Nephron progenitor cell (in vitro differentiated cells): Measurements from ENCODE around the gene FNBP1.
A peak's percentile ranks its signal among the peaks of the same experiment; 100 is the strongest.

Experiments used
- DNase-seq: peaks from one replicate; pipeline ENCODE4 v3.0.0; 2021
- H3K27ac Mint-ChIP-seq: 2 replicates; pipeline ENCODE4 v1.8.0; 2021; ENCODE audit warnings: mild to moderate bottlenecking, moderate library complexity, mixed read lengths
- H3K27me3 Mint-ChIP-seq: 2 replicates; pipeline ENCODE4 v1.8.0; 2021; ENCODE audit warnings: mild to moderate bottlenecking, low read depth, mixed read lengths; ENCODE audit not compliant: poor library complexity
- H3K36me3 Mint-ChIP-seq: 2 replicates; pipeline ENCODE4 v1.8.0; 2021; ENCODE audit warnings: low read depth, mixed read lengths
- H3K4me1 Mint-ChIP-seq: 2 replicates; pipeline ENCODE4 v1.8.0; 2021; ENCODE audit warnings: mixed read lengths
- H3K4me3 Mint-ChIP-seq: 2 replicates; pipeline ENCODE4 v1.8.0; 2021; ENCODE audit warnings: mild to moderate bottlenecking, moderate library complexity, mixed read lengths
- H3K9me3 Mint-ChIP-seq: 2 replicates; pipeline ENCODE4 v1.8.0; 2021; ENCODE audit warnings: mild to moderate bottlenecking, moderate library complexity, mixed read lengths
- CTCF ChIP-seq: fragments of 200-600 bp; sonication (generic); IDR thresholded peaks from 2 replicates; pipeline ENCODE4 v1.5.0; 2021; ENCODE audit warnings: antibody characterized with exemption

FNBP1 gene

GRCh38 chr9:129858167-129858962 lies 184.6 kb downstream of the FNBP1 start:
- H3K9me3 Mint-ChIP-seq, result no peaks in the 10 kb centered on the region
- DNase-seq, result no peak
- peaks cover 54% of the 10 kb centered on the region for H3K36me3 Mint-ChIP-seq
- H3K4me3 Mint-ChIP-seq, result no peak overlapping the region
- H3K4me1 Mint-ChIP-seq, result peaks cover 13% of the 10 kb centered on the region
- H3K27ac Mint-ChIP-seq, result peak overlapping the region; percentile 15
- H3K27me3 Mint-ChIP-seq, result peaks cover under 1% of the 10 kb centered on the region
- TF ChIP-seq CTCF, result no peak

GRCh38 chr9:129857207-129857606 lies 185.8 kb downstream of the FNBP1 start:
- DNase-seq, result no peak
- no peaks in the 10 kb centered on the region for H3K27me3 Mint-ChIP-seq
- H3K4me3 Mint-ChIP-seq, result no peak overlapping the region
- peaks cover 55% of the 10 kb centered on the region for H3K36me3 Mint-ChIP-seq
- TF ChIP-seq CTCF, result no peak
- peaks cover 9% of the 10 kb centered on the region for H3K4me1 Mint-ChIP-seq
- no peaks in the 10 kb centered on the region for H3K9me3 Mint-ChIP-seq
- no peak overlapping the region for H3K27ac Mint-ChIP-seq

GRCh38 chr9:129854588-129855110 lies 188.3 kb downstream of the FNBP1 start:
- no peak for DNase-seq
- Mint-ChIP-seq H3K9me3 (no peaks in the 10 kb centered on the region), H3K4me3 (no peak overlapping the region), H3K4me1 (peaks cover 20% of the 10 kb centered on the region), H3K27me3 (no peaks in the 10 kb centered on the region), H3K36me3 (peaks cover 64% of the 10 kb centered on the region), H3K27ac (no peak overlapping the region)
- no peak for TF ChIP-seq CTCF

- H3K27me3 Mint-ChIP-seq, result no peaks in the 10 kb centered on the region
- peaks cover 20% of the 10 kb centered on the region for H3K4me1 Mint-ChIP-seq
- no peak for TF ChIP-seq CTCF
- H3K27ac Mint-ChIP-seq, result no peak overlapping the region
- DNase-seq, result no peak
- H3K36me3 Mint-ChIP-seq, result peaks cover 63% of the 10 kb centered on the region
- no peak overlapping the region for H3K4me3 Mint-ChIP-seq
- no peaks in the 10 kb centered on the region for H3K9me3 Mint-ChIP-seq
Observed at GRCh38 chr9:129853614-129854013, 189.4 kb downstream of the FNBP1 start.

- Mint-ChIP-seq H3K27me3 (no peaks in the 10 kb centered on the region), H3K4me3 (no peak overlapping the region), H3K27ac (no peak overlapping the region), H3K36me3 (peaks cover 58% of the 10 kb centered on the region), H3K4me1 (peaks cover 20% of the 10 kb centered on the region), H3K9me3 (no peaks in the 10 kb centered on the region)
- no peak for DNase-seq
- TF ChIP-seq CTCF, result no peak
Observed at GRCh38 chr9:129852579-129852978, 190.4 kb downstream of the FNBP1 start.

- no peak for DNase-seq
- Mint-ChIP-seq H3K27me3 (no peaks in the 10 kb centered on the region), H3K36me3 (peaks cover 58% of the 10 kb centered on the region), H3K27ac (no peak overlapping the region), H3K4me3 (no peak overlapping the region), H3K4me1 (peaks cover 20% of the 10 kb centered on the region), H3K9me3 (no peaks in the 10 kb centered on the region)
- no peak for TF ChIP-seq CTCF
Observed at GRCh38 chr9:129851821-129852220, 191.2 kb downstream of the FNBP1 start.
